ENCODE data around the gene ARID1B.

GRCh38 chr6:156998794-156999330, 221.7 kb downstream of the ARID1B start:
- TF ChIP-seq REST (IDR thresholded peaks at IDR 0.05; ENCODE audit: low read depth) (no peak), EZH2 (IDR thresholded peaks at IDR 0.05) (no peak), ZNF274 (IDR thresholded peaks at IDR 0.05; ENCODE audit: low read depth, low read length) (no peak), SP1 (IDR thresholded peaks at IDR 0.05; ENCODE audit: low read depth) (no peak), POLR2A (IDR thresholded peaks at IDR 0.05; ENCODE audit: borderline replicate concordance, extremely low read depth, insufficient read depth, insufficient read length) (no peak), RAD21 (IDR thresholded peaks at IDR 0.05; ENCODE audit: low read depth) (no peak), CTCF (IDR thresholded peaks at IDR 0.05 in 2 of 3, conservative IDR thresholded peaks at IDR 0.05 in 1 of 3; ENCODE audit: borderline replicate concordance in 1 of 3, insufficient read depth in 1 of 3, low read depth in 2 of 3, low read length in 2 of 3) (no peak), SRF (IDR thresholded peaks at IDR 0.05; ENCODE audit: low read depth) (no peak), EZH2phosphoT487 (IDR thresholded peaks at IDR 0.05; ENCODE audit: borderline replicate concordance) (no peak), YY1 (IDR thresholded peaks at IDR 0.05; ENCODE audit: extremely low read depth, insufficient replicate concordance, low read depth, low read length) (no peak), CEBPB (IDR thresholded peaks at IDR 0.05; ENCODE audit: low read depth) (no peak), POLR2AphosphoS5 (IDR thresholded peaks at IDR 0.05; ENCODE audit: low read depth, low read length) (no peak)
